Adipose tissue (tissue), 3 donors: ENCODE results near the gene KRT3. TPM values are rescaled to one million over a fixed set of nuclear protein-coding genes. Genes with fewer than 3 reads are reported as not detected.
"Not testable (repeated sequence)": the region's sequence is repeated elsewhere in the genome, so short reads cannot be mapped to it uniquely, and the experiment has no call there.

Experiments used
- H3K27ac ChIP-seq: one replicate; pipeline ENCODE4 v1.5.1; 2013; ENCODE audit warnings: low read depth, low read length
- WGBS, 3 donors: extraction: QIAGEN DNeasy Blood & Tissue Kit; methylation state at CpG; one replicate each; pipeline ENCODE4 v1.1.7; 2013; 5-methylcytosine and 5-hydroxymethylcytosine counted together
- polyA plus RNA-seq, 3 donors: library from polyadenylated mRNA; stranded (reverse); fragments of 200-250 nt; gene quantifications; one replicate each; pipeline ENCODE4 v1.2.3, GENCODE V29; 2013
- donor health status: healthy with polysubstance abuse.
- donor health status: Bipolar disorder and iron deficiency.
- donor health status: healthy.

KRT3 gene
- polyA plus RNA-seq, 3 donors: not detected

- no peak overlapping the region for H3K27ac ChIP-seq
- WGBS, 3 donors: 96 to 99% (median 96%) methylated on average over 3 of the region's 3 CpGs
Observed at GRCh38 chr12:52806169-52806811, 10.4 kb upstream of the KRT3 start.

GRCh38 chr12:52805739-52806138, 9.8 kb upstream of the KRT3 start:
- H3K27ac ChIP-seq: no peak overlapping the region
- 74 to 83% (median 80%) methylated on average over 3 of the region's 3 CpGs for WGBS, 3 donors

GRCh38 chr12:52805000-52805399, 9.1 kb upstream of the KRT3 start:
- 36 to 54% (median 38%) methylated on average over 1 of the region's 1 CpG for WGBS, 3 donors
- H3K27ac ChIP-seq: no peak overlapping the region

- 67 to 71% (median 68%) methylated on average over 6 of the region's 6 CpGs for WGBS, 3 donors
Observed at GRCh38 chr12:52802442-52802841, 6.5 kb upstream of the KRT3 start.

GRCh38 chr12:52801773-52802172, 5.9 kb upstream of the KRT3 start:
- H3K27ac ChIP-seq: no peak overlapping the region
- 55 to 69% (median 65%) methylated on average over 3 of the region's 3 CpGs for WGBS, 3 donors

More at GRCh38 chr12:52802442-52802841, 6.5 kb upstream of the KRT3 start:
- H3K27ac ChIP-seq: no peak overlapping the region

GRCh38 chr12:52800259-52800917, 4.5 kb upstream of the KRT3 start:
- H3K27ac ChIP-seq: no peak overlapping the region
- 74 to 97% (median 82%) methylated on average over 1 of the region's 1 CpG for WGBS, 3 donors

- no peak overlapping the region for H3K27ac ChIP-seq
- 71 to 85% (median 82%) methylated on average over 5 of the region's 5 CpGs for whole genome bisulfite sequencing, 3 donors
Observed at GRCh38 chr12:52799505-52800211, 3.7 kb upstream of the KRT3 start.

- 57 to 66% (median 57%) methylated on average over 7 of the region's 7 CpGs for WGBS, 3 donors
- H3K27ac ChIP-seq: no peak overlapping the region
Observed at GRCh38 chr12:52798671-52799504, 3.0 kb upstream of the KRT3 start.

- WGBS, 3 donors: 79 to 94% (median 87%) methylated on average over 4 of the region's 4 CpGs
Observed at GRCh38 chr12:52798003-52798670, 2.2 kb upstream of the KRT3 start.

GRCh38 chr12:52797529-52797894, 1.6 kb upstream of the KRT3 start:
- H3K27ac ChIP-seq: no peak overlapping the region

More at GRCh38 chr12:52798003-52798670, 2.2 kb upstream of the KRT3 start:
- no peak overlapping the region for H3K27ac ChIP-seq

GRCh38 chr12:52796839-52797528, 1.1 kb upstream of the KRT3 start:
- 77 to 89% (median 86%) methylated on average over 3 of the region's 3 CpGs for WGBS, 3 donors
- H3K27ac ChIP-seq: no peak overlapping the region

- 83 to 94% (median 91%) methylated on average over 3 of the region's 3 CpGs for WGBS, 3 donors
- H3K27ac ChIP-seq: no peak overlapping the region
Observed at GRCh38 chr12:52796429-52796794, 495 bp upstream of the KRT3 start.

GRCh38 chr12:52795332-52795674, 614 bp downstream of the KRT3 start:
- WGBS, 3 donors: 82 to 94% (median 90%) methylated on average over 2 of the region's 2 CpGs
- H3K27ac ChIP-seq: not testable (repeated sequence)

GRCh38 chr12:52794479-52795331, 1.2 kb downstream of the KRT3 start:
- WGBS, 3 donors: 75 to 86% (median 77%) methylated on average over 5 of the region's 5 CpGs
- no peak overlapping the region for H3K27ac ChIP-seq

- whole genome bisulfite sequencing, 3 donors: 75 to 85% (median 83%) methylated on average over 10 of the region's 10 CpGs
- H3K27ac ChIP-seq: no peak overlapping the region
Observed at GRCh38 chr12:52792185-52793029, 3.5 kb downstream of the KRT3 start.
